ENCODE results near the gene CIC. TPM values are rescaled to one million over a fixed set of nuclear protein-coding genes. Genes with fewer than 3 reads are reported as not detected.
"Not testable (repeated sequence)": the region's sequence is repeated elsewhere in the genome, so short reads cannot be mapped to it uniquely, and the experiment has no call there.

The CIC gene
- total RNA-seq, 4 donors from 2014 or later = 57.5 to 91.6 (median 81.9) TPM

GRCh38 chr19:42333975-42334696 is 65.1 kb downstream of the CIC start:
- WGBS = 85% methylated on average over 17 of the region's 21 CpGs
- no peak overlapping the region for H3K4me3 ChIP-seq
- no peaks in the 10 kb centered on the region for H3K9me3 ChIP-seq
- H3K27me3 ChIP-seq = no peaks in the 10 kb centered on the region
- no peak overlapping the region for H3K27ac ChIP-seq
- no peak for DNase-seq (ENCODE audit: low spot score in 2 of 2)
- H3K4me1 ChIP-seq = no peaks in the 10 kb centered on the region
- TF ChIP-seq POLR2AphosphoS5 (IDR thresholded peaks at IDR 0.05) (no peak), POLR2A (IDR thresholded peaks at IDR 0.05) (no peak), EP300 (IDR thresholded peaks at IDR 0.05) (no peak), CTCF (IDR thresholded peaks at IDR 0.05) (no peak)
- peaks cover 26% of the 10 kb centered on the region for H3K36me3 ChIP-seq

GRCh38 chr19:42334697-42335373 is 65.8 kb downstream of the CIC start:
- Histone ChIP-seq H3K27ac (no peak overlapping the region), H3K9me3 (no peaks in the 10 kb centered on the region), H3K4me3 (no peak overlapping the region), H3K4me1 (no peaks in the 10 kb centered on the region), H3K36me3 (peaks cover 29% of the 10 kb centered on the region), H3K27me3 (no peaks in the 10 kb centered on the region)
- TF ChIP-seq POLR2AphosphoS5 (IDR thresholded peaks at IDR 0.05) (no peak), CTCF (IDR thresholded peaks at IDR 0.05) (no peak), POLR2A (IDR thresholded peaks at IDR 0.05) (no peak), EP300 (IDR thresholded peaks at IDR 0.05) (no peak)
- WGBS = 88% methylated on average over 13 of the region's 13 CpGs
- DNase-seq (ENCODE audit: low spot score in 2 of 2) = no peak

DNA sequence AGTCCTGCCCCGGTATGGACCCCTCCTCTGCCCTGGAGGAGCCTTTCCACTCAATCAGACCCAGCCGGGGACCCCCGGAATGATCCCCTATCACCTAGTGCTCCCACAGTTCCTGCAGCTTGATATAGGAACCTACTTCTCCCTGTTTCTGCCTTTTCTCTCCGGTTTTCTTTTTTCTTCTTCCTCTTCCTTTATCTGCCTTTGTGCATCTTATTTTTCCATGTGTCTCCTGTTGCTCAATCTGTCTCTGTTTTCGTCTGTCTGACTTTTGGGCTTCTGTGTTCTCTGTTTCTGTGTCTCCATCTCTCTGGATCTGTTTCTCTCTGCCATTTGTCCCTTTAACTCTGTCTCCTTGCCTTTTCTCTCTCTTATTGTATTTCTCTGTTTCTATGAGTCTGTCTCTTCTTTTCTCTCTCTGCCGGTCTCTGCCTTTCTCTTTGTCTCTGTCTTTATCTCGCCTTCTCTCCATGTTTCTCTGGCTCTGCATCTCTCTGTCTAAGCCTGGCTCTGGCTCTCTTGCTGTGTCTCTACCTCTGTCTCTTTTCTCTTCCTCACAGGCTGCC is 66.4 kb downstream of the CIC start:
- H3K27ac ChIP-seq = no peak overlapping the region
- no peak for TF ChIP-seq POLR2A (IDR thresholded peaks at IDR 0.05)
- DNase-seq (ENCODE audit: low spot score in 2 of 2) = no peak
- H3K4me1 ChIP-seq = no peaks in the 10 kb centered on the region
- H3K36me3 ChIP-seq = peaks cover 33% of the 10 kb centered on the region
- 89% methylated on average over 7 of the region's 7 CpGs for WGBS
- no peaks in the 10 kb centered on the region for H3K27me3 ChIP-seq
- no peaks in the 10 kb centered on the region for H3K9me3 ChIP-seq
- no peak overlapping the region for H3K4me3 ChIP-seq

DNA sequence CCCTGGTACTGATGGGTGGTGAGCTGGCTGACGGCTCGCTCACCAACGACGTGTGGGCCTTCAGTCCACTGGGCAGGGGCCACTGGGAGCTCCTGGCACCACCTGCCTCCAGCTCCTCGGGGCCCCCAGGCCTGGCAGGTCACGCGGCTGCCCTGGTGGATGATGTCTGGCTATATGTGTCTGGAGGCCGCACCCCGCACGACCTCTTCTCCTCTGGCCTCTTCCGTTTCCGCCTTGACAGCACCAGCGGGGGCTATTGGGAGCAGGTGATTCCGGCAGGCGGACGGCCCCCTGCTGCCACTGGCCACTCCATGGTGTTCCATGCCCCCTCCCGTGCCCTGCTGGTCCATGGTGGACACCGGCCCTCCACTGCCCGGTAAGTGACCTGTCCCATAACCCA is 66.9 kb downstream of the CIC start:
- no peak for TF ChIP-seq EP300 (IDR thresholded peaks at IDR 0.05)
- no peak for TF ChIP-seq POLR2A (IDR thresholded peaks at IDR 0.05)
- no peak for TF ChIP-seq CTCF (IDR thresholded peaks at IDR 0.05)
- no peak for DNase-seq (ENCODE audit: low spot score in 2 of 2)
- H3K36me3 ChIP-seq = peaks cover 36% of the 10 kb centered on the region
- H3K9me3 ChIP-seq = no peaks in the 10 kb centered on the region
- no peaks in the 10 kb centered on the region for H3K4me1 ChIP-seq
- H3K27me3 ChIP-seq = no peaks in the 10 kb centered on the region
- H3K4me3 ChIP-seq = no peak overlapping the region
- WGBS = 98% methylated on average over 19 of the region's 19 CpGs
- no peak overlapping the region for H3K27ac ChIP-seq

GRCh38 chr19:42339126-42339860 is 70.2 kb downstream of the CIC start:
- not testable (repeated sequence) for H3K27ac ChIP-seq; DNase-seq (ENCODE audit: low spot score in 2 of 2); H3K9me3 ChIP-seq; H3K4me1 ChIP-seq; H3K4me3 ChIP-seq; H3K27me3 ChIP-seq
- peaks cover 51% of the 10 kb centered on the region for H3K36me3 ChIP-seq
- WGBS = 85% methylated on average over 7 of the region's 7 CpGs

DNA sequence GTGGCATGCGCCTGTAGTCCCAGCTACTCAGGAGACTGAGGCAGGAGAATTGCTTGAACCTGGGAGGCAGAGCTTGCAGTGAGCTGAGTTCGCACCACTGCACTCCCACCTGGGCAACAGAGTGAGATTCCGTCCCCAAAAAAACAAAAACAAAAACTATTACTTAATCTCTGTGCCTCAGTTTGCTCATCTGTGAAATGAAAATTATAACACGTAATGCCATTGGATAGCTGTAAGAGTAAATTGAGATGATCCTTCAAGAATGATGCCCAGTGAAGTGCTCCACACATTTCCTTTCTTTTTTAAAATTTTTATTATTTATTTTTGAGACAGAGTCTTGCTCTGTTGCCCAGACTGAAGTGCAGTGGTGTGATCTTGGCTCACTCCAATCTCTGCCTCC is 70.9 kb downstream of the CIC start:
- not testable (repeated sequence) for H3K27me3 ChIP-seq; H3K4me1 ChIP-seq; H3K9me3 ChIP-seq; DNase-seq (ENCODE audit: low spot score in 2 of 2); H3K4me3 ChIP-seq; H3K27ac ChIP-seq
- 91% methylated on average over 4 of the region's 4 CpGs for WGBS
- peaks cover 55% of the 10 kb centered on the region for H3K36me3 ChIP-seq

All from suprapubic skin (tissue), 4 donors.